ENCODE measurements around the gene COL6A2.
"Not testable (repeated sequence)": the region's sequence is repeated elsewhere in the genome, so short reads cannot be mapped to it uniquely, and the experiment has no call there.

- TF ChIP-seq, protein P1, sequence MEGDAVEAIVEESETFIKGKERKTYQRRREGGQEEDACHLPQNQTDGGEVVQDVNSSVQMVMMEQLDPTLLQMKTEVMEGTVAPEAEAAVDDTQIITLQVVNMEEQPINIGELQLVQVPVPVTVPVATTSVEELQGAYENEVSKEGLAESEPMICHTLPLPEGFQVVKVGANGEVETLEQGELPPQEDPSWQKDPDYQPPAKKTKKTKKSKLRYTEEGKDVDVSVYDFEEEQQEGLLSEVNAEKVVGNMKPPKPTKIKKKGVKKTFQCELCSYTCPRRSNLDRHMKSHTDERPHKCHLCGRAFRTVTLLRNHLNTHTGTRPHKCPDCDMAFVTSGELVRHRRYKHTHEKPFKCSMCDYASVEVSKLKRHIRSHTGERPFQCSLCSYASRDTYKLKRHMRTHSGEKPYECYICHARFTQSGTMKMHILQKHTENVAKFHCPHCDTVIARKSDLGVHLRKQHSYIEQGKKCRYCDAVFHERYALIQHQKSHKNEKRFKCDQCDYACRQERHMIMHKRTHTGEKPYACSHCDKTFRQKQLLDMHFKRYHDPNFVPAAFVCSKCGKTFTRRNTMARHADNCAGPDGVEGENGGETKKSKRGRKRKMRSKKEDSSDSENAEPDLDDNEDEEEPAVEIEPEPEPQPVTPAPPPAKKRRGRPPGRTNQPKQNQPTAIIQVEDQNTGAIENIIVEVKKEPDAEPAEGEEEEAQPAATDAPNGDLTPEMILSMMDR (IDR thresholded peaks at IDR 0.05; ENCODE audit: poor library complexity), result not testable (repeated sequence)
- TF ChIP-seq EZH2 (IDR thresholded peaks at IDR 0.05; ENCODE audit: borderline replicate concordance); EZH2phosphoT487 (IDR thresholded peaks at IDR 0.05; ENCODE audit: low read depth, severe bottlenecking, unreplicated experiment): not testable (repeated sequence)
Measured at GRCh38 chr21:46176443-46177129, 78.7 kb downstream of the COL6A2 start.
